Fibroblast of lung (primary cell): ENCODE results near the gene ACTG1. TPM values are rescaled to one million over a fixed set of nuclear protein-coding genes. Genes with fewer than 3 reads are reported as not detected.

Experiments
- DNase-seq, 2 donors: peaks; one replicate each; pipeline versions ENCODE4 v3.0.0 to v3.0.0-alpha.2; 2010; ENCODE audit warnings: low read depth in 2 of 2
- H2AFZ ChIP-seq: 2 replicates; pipeline ENCODE4 v1.5.1; 2012; ENCODE audit warnings: low read length, control low read depth, inconsistent platforms
- H3K27ac ChIP-seq: 2 replicates; pipeline ENCODE4 v1.5.1; 2011; ENCODE audit warnings: low read length, control low read depth; ENCODE audit not compliant: insufficient read depth
- H3K27me3 ChIP-seq: 2 replicates; pipeline ENCODE4 v1.5.1; 2011; ENCODE audit warnings: mild to moderate bottlenecking, low read length; ENCODE audit not compliant: control insufficient read depth, insufficient read depth
- H3K36me3 ChIP-seq: 2 replicates; pipeline ENCODE4 v1.5.1; 2011; ENCODE audit warnings: low read length; ENCODE audit not compliant: control insufficient read depth, insufficient read depth
- H3K4me1 ChIP-seq: 2 replicates; pipeline ENCODE4 v1.5.1; 2011; ENCODE audit warnings: low read length; ENCODE audit not compliant: control insufficient read depth, insufficient read depth; ENCODE audit errors: extremely low read depth
- H3K4me2 ChIP-seq: 2 replicates; pipeline ENCODE4 v1.5.1; 2011; ENCODE audit warnings: low read length, control low read depth; ENCODE audit not compliant: insufficient read depth; ENCODE audit errors: extremely low read depth
- H3K4me3 ChIP-seq, 4 experiments: fragments of 200-600 bp in 1 of 4; sonication (generic) in 1 of 4; replicated peaks in 1 of 4; 2 replicates each; pipeline ENCODE4 v1.5.1; 2011 to 2016; ENCODE audit warnings: low read length in 4 of 4, low read depth in 3 of 4, mild to moderate bottlenecking in 3 of 4, control low read depth in 2 of 4, inconsistent platforms in 1 of 4, mixed read lengths in 1 of 4; ENCODE audit not compliant: insufficient read depth in 1 of 4; ENCODE audit errors: control extremely low read depth in 1 of 4
- H3K79me2 ChIP-seq: 2 replicates; pipeline ENCODE4 v1.5.1; 2012; ENCODE audit warnings: mild to moderate bottlenecking, low read length, inconsistent platforms; ENCODE audit not compliant: control insufficient read depth, insufficient read depth
- H3K9ac ChIP-seq: 2 replicates; pipeline ENCODE4 v1.5.1; 2011; ENCODE audit warnings: mild to moderate bottlenecking, low read length, control low read depth; ENCODE audit not compliant: insufficient read depth
- H3K9me3 ChIP-seq: 2 replicates; pipeline ENCODE4 v1.5.1; 2012; ENCODE audit warnings: low read depth, low read length; ENCODE audit not compliant: control insufficient read depth, insufficient read depth
- H4K20me1 ChIP-seq: 2 replicates; pipeline ENCODE4 v1.5.1; 2011; ENCODE audit warnings: low read length; ENCODE audit not compliant: control insufficient read depth, insufficient read depth; ENCODE audit errors: extremely low read depth
- EZH2 ChIP-seq: IDR thresholded peaks from 2 replicates; pipeline ENCODE4 v1.5.1; 2012; ENCODE audit warnings: low read length, control low read depth, mild to moderate bottlenecking; ENCODE audit errors: missing control alignments
- polyA plus RNA-seq, 2 donors: library from polyadenylated mRNA; depleted of rRNA in 1 of 2; stranded (reverse) in 1 of 2; unstranded in 1 of 2; fragments of >200 nt; gene quantifications; 2 replicates each; pipeline ENCODE4 v1.2.1, GENCODE V29; 2011 to 2012; ENCODE audit warnings: missing spikeins in 1 of 2
- total RNA-seq: library from RNA; depleted of rRNA; stranded (reverse); fragments of >200 nt; gene quantifications from 2 replicates; pipeline ENCODE4 v1.2.1, GENCODE V29; 2014
- TF ChIP-seq, protein P1 (sequence below), 2 donors: IDR thresholded peaks in 1 of 2; conservative IDR thresholded peaks in 1 of 2; 1 replicate in 1 of 2; 2 replicates in 1 of 2; pipeline ENCODE4 v1.5.1; 2011 to 2012; ENCODE audit warnings: low read length in 2 of 2, control low read depth in 1 of 2, inconsistent platforms in 1 of 2, low read depth in 1 of 2, mild to moderate bottlenecking in 1 of 2

Gene ACTG1
- total and polyA plus RNA-seq, 2 donors (not counting 1 experiment from before 2014, with no cell fraction given): 5,538 to 8,446 TPM

DNA sequence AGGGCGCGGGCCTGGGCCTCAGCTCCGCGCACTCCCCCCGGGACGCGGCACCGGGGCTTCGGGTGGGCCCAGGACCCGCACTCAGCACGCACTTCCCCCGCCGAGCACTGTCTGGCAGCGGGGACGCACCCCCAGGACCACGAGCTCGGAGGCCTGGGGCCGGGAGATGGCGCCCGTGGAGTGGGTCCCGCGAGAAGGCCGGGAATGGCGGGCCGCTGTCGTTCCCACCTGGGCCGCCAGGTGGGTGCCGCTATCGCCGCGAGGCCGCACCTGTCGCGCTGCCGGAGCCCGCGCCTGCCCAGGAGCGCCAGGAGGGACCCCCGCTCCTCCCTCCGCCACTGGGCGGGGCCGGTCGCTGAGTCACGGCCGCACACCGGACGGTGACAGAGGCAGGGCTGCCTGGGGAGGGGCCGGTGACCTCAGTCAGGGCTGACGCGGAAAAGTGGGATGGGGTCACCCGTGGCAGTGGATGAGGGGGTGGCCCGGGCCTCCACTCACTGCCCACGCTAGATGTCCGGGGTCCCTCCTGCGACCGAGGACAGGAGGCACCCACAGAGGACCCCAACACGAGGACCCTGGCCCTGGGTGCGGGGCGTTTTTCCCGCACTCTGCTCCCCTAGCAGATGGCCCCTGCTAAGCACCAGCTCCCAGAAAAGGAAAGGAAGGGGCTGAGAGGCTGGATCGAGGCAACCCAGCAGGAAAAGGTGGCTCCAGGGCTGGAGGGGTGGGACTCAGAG lies 6.9 kb upstream of the ACTG1 start:
- Histone ChIP-seq H3K9ac (peak overlapping the region; percentile 30), H3K4me2 (peak overlapping the region; percentile 90), H3K79me2 (peaks cover 31% of the 10 kb centered on the region), H3K4me1 (peaks cover 20% of the 10 kb centered on the region), H3K27ac (no peak overlapping the region), H3K9me3 (no peaks in the 10 kb centered on the region), H3K36me3 (no peaks in the 10 kb centered on the region), H2AFZ (no peak overlapping the region), H3K27me3 (peaks cover 4% of the 10 kb centered on the region), H3K4me3 (peak overlapping the region in 3 of 4 experiments; percentile 25 to 53 (median 41)), H4K20me1 (no peaks in the 10 kb centered on the region)
- no peak for DNase-seq
- TF ChIP-seq EZH2: no peak
- TF ChIP-seq, protein P1, sequence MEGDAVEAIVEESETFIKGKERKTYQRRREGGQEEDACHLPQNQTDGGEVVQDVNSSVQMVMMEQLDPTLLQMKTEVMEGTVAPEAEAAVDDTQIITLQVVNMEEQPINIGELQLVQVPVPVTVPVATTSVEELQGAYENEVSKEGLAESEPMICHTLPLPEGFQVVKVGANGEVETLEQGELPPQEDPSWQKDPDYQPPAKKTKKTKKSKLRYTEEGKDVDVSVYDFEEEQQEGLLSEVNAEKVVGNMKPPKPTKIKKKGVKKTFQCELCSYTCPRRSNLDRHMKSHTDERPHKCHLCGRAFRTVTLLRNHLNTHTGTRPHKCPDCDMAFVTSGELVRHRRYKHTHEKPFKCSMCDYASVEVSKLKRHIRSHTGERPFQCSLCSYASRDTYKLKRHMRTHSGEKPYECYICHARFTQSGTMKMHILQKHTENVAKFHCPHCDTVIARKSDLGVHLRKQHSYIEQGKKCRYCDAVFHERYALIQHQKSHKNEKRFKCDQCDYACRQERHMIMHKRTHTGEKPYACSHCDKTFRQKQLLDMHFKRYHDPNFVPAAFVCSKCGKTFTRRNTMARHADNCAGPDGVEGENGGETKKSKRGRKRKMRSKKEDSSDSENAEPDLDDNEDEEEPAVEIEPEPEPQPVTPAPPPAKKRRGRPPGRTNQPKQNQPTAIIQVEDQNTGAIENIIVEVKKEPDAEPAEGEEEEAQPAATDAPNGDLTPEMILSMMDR (conservative IDR thresholded peaks at IDR 0.05 in 1 of 2, IDR thresholded peaks at IDR 0.05 in 1 of 2; ENCODE audit: low read depth in 1 of 2, low read length in 2 of 2): peak in 1 of 2 donors; percentile 4

DNA sequence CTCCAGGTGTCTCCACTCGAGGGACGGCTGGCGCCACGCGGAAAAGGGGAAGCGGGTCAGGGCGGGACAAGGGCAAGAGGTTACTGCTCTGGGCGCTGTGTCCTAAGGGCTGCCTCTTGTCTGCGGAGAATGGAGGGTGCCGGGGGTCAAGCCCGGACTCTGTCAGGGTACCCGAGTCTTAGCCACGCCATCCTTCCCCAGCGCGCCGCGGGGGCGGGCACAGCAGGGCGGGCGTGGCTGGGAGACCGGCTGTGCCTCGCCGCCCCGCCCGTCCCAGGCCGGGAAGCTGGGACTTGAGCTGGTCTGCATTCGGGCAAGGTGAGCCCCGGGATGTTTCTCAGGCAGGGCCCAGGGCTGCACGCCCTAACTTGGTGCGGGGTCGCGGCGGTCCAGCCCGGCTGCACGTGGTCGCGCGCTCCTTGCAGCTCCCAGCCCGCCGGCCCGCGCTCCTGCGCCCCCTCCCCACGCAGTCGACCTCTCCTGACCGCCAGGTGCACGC lies 6.2 kb upstream of the ACTG1 start:
- Histone ChIP-seq H4K20me1 (no peaks in the 10 kb centered on the region), H3K36me3 (no peaks in the 10 kb centered on the region), H2AFZ (no peak overlapping the region), H3K4me3 (peak overlapping the region in 3 of 4 experiments; percentile 25 to 53 (median 41)), H3K9ac (peak overlapping the region; percentile 30), H3K79me2 (peaks cover 31% of the 10 kb centered on the region), H3K4me2 (peak overlapping the region; percentile 90), H3K9me3 (no peaks in the 10 kb centered on the region), H3K27me3 (no peaks in the 10 kb centered on the region), H3K27ac (no peak overlapping the region), H3K4me1 (peaks cover 20% of the 10 kb centered on the region)
- DNase-seq: no peak
- no peak for TF ChIP-seq EZH2
- TF ChIP-seq, protein P1 (conservative IDR thresholded peaks at IDR 0.05 in 1 of 2, IDR thresholded peaks at IDR 0.05 in 1 of 2; ENCODE audit: low read depth in 1 of 2, low read length in 2 of 2): no peak

DNA sequence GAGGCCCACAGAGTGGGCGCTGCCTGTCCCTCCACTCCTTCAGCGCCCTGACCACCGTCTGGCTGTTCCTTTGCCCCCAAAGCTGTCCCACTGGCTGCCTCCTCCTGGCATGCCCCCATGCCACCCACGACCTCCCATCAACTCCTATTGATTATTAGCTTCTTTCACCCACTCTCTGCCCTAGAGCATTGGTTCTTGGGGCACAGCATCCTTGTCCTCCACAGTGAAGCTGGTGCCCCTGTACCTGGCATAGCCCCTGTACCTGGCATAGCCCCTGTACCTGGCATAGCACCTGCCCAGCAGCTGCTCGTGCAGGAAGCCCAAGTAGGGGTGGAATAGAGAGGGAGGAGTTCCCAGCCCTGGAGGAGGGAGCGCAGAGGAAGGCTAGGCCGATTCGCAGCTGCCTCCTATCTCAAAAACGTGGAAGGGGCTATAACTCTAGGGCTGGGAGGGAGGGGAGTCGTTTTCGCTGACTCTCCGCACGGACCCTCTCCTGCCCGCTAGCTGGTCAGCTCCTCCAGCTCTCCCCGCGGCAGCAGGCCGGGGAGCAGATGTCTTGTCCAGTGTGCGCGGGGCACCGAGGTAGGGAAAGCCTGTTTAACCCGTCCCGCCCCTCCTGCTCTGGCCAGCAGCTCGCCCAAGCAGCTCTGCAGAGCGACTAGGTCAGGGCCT lies 5.7 kb upstream of the ACTG1 start:
- peak in 1 of 2 donors; percentile 31 for DNase-seq
- no peak overlapping the region for H3K27ac ChIP-seq
- H2AFZ ChIP-seq: no peak overlapping the region
- peaks cover 31% of the 10 kb centered on the region for H3K79me2 ChIP-seq
- TF ChIP-seq EZH2: no peak
- TF ChIP-seq, protein P1 (conservative IDR thresholded peaks at IDR 0.05 in 1 of 2, IDR thresholded peaks at IDR 0.05 in 1 of 2; ENCODE audit: low read depth in 1 of 2, low read length in 2 of 2): no peak
- H3K36me3 ChIP-seq: no peaks in the 10 kb centered on the region
- H3K4me3 ChIP-seq: peak overlapping the region in 2 of 4 experiments; percentile 41 to 53
- peak overlapping the region; percentile 2 for H3K9ac ChIP-seq
- H3K4me1 ChIP-seq: peaks cover 18% of the 10 kb centered on the region
- H3K27me3 ChIP-seq: no peaks in the 10 kb centered on the region
- H3K4me2 ChIP-seq: peak overlapping the region; percentile 90
- H3K9me3 ChIP-seq: no peaks in the 10 kb centered on the region
- no peaks in the 10 kb centered on the region for H4K20me1 ChIP-seq
